Lower lobe of right lung (tissue), 2 donors: ENCODE data around the gene SIM1. TPM values are rescaled to one million over a fixed set of nuclear protein-coding genes. Genes with fewer than 3 reads are reported as not detected.

ENCODE experiments used
- ATAC-seq, 2 donors: fragments of 200-7000 bp; cut with Tn5 transposase; one replicate each; pipeline ENCODE4 v1.9.1; 2020 to 2022; ENCODE audit warnings: mild to moderate bottlenecking in 2 of 2, moderate library complexity in 2 of 2
- DNase-seq: peaks from one replicate; pipeline ENCODE4 v3.0.0-alpha.2; 2020
- H3K27ac ChIP-seq: fragments of 200-600 bp; one replicate; pipeline ENCODE4 v1.8.0; 2022
- H3K27me3 ChIP-seq: fragments of 200-600 bp; one replicate; pipeline ENCODE4 v1.8.0; 2022; ENCODE audit warnings: low read depth
- H3K36me3 ChIP-seq: fragments of 200-600 bp; one replicate; pipeline ENCODE4 v1.8.0; 2022; ENCODE audit warnings: mild to moderate bottlenecking
- H3K4me1 ChIP-seq: fragments of 200-600 bp; one replicate; pipeline ENCODE4 v1.8.0; 2022
- H3K4me3 ChIP-seq: fragments of 200-600 bp; one replicate; pipeline ENCODE4 v1.8.0; 2022; ENCODE audit warnings: mild to moderate bottlenecking
- H3K9me3 ChIP-seq: fragments of 200-600 bp; one replicate; pipeline ENCODE4 v1.8.0; 2022
- intact Hi-C: fragments of 100-400 bp; cut with DNase I; formaldehyde crosslinking; loops from one replicate; pipeline ENCODE4 v1.11.0; 2022
- total RNA-seq: library from RNA; stranded (reverse); fragmentation: NEBNext Ultra II Directional; extraction: Animal tissue kit (Norgen Biotek cat#: 25700); gene quantifications from one replicate; pipeline ENCODE4 v1.2.1, GENCODE V29; 2021
- TF ChIP-seq, protein P1 (sequence below): fragments of 200-600 bp; IDR thresholded peaks from one replicate; pipeline ENCODE4 v1.8.0; 2022; ENCODE audit warnings: antibody characterized with exemption, mild to moderate bottlenecking
- donor health status: DM: no; HTN: yes; CAD: no; lungs with severe emphysema.

Gene SIM1
- total RNA-seq, 1 donor from 2014 or later: not detected

GRCh38 chr6:100427452-100427851 lies 37.3 kb downstream of the SIM1 start:
- TF ChIP-seq, protein P1, sequence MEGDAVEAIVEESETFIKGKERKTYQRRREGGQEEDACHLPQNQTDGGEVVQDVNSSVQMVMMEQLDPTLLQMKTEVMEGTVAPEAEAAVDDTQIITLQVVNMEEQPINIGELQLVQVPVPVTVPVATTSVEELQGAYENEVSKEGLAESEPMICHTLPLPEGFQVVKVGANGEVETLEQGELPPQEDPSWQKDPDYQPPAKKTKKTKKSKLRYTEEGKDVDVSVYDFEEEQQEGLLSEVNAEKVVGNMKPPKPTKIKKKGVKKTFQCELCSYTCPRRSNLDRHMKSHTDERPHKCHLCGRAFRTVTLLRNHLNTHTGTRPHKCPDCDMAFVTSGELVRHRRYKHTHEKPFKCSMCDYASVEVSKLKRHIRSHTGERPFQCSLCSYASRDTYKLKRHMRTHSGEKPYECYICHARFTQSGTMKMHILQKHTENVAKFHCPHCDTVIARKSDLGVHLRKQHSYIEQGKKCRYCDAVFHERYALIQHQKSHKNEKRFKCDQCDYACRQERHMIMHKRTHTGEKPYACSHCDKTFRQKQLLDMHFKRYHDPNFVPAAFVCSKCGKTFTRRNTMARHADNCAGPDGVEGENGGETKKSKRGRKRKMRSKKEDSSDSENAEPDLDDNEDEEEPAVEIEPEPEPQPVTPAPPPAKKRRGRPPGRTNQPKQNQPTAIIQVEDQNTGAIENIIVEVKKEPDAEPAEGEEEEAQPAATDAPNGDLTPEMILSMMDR: no peak
- H3K4me1 ChIP-seq: no peaks in the 10 kb centered on the region
- no peaks in the 10 kb centered on the region for H3K27me3 ChIP-seq
- no peak for ATAC-seq
- DNase-seq: no peak
- no peaks in the 10 kb centered on the region for H3K9me3 ChIP-seq
- intact Hi-C loops: no loop called here
- no peaks in the 10 kb centered on the region for H3K36me3 ChIP-seq
- no peak overlapping the region for H3K4me3 ChIP-seq
- H3K27ac ChIP-seq: no peak overlapping the region

- no peak overlapping the region for H3K4me3 ChIP-seq
- ATAC-seq: no peak
Measured at GRCh38 chr6:100426744-100427338, 37.9 kb downstream of the SIM1 start.

DNA sequence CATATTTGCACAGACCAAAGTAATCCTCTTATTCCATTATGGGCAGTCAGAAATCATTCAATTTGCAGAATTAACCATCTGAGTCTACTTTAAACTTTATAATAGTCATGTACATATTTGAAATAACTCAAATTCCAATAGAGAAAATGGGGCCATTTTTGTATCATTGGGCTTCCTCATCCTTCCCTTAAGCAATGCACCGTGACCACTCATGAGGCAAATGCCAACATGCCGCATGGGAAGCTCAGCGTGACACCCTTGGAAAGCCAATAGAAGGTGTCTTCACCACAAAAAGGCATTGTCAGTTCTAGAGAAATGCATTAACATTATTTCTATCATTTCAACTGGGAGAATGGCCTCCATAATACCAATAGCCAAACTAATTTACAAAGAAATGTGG lies 38.5 kb downstream of the SIM1 start:
- no peak for ATAC-seq
- no peaks in the 10 kb centered on the region for H3K9me3 ChIP-seq
- no peaks in the 10 kb centered on the region for H3K36me3 ChIP-seq
- TF ChIP-seq, protein P1: no peak
- intact Hi-C loops: no loop called here
- H3K4me1 ChIP-seq: no peaks in the 10 kb centered on the region
- DNase-seq: no peak
- no peaks in the 10 kb centered on the region for H3K27me3 ChIP-seq
- no peak overlapping the region for H3K27ac ChIP-seq
- no peak overlapping the region for H3K4me3 ChIP-seq

More at GRCh38 chr6:100426744-100427338, 37.9 kb downstream of the SIM1 start:
- DNase-seq: no peak
- no peaks in the 10 kb centered on the region for H3K36me3 ChIP-seq
- no peaks in the 10 kb centered on the region for H3K9me3 ChIP-seq
- no peaks in the 10 kb centered on the region for H3K4me1 ChIP-seq
- no peak overlapping the region for H3K27ac ChIP-seq
- TF ChIP-seq, protein P1: no peak
- no peaks in the 10 kb centered on the region for H3K27me3 ChIP-seq
- intact Hi-C loops: no loop called here

DNA sequence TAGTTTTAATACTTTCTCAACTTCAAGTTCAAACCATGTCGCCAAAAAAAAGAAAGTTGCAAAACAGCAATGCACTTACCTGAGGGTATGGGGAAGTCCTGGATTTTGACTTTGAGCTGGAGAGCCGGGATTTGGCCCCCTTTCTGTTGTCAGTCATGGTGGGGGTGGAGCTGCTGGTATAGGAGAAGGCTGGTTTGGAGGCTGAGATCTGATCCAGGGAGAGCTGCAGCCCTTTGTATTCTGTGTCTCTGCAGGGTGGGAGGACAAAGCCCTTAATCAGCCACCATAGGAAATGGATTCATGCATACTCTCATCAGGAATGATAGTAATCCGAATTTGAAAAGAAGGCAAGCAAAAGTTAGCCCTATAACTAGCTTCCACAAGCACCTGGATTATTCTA lies 44.0 kb downstream of the SIM1 start:
- Histone ChIP-seq H3K36me3 (no peaks in the 10 kb centered on the region), H3K27ac (no peak overlapping the region), H3K27me3 (no peaks in the 10 kb centered on the region), H3K4me3 (no peak overlapping the region), H3K9me3 (no peaks in the 10 kb centered on the region), H3K4me1 (no peaks in the 10 kb centered on the region)
- TF ChIP-seq, protein P1: no peak
- DNase-seq (no peak), ATAC-seq (no peak)
- intact Hi-C loops: no loop called here

DNA sequence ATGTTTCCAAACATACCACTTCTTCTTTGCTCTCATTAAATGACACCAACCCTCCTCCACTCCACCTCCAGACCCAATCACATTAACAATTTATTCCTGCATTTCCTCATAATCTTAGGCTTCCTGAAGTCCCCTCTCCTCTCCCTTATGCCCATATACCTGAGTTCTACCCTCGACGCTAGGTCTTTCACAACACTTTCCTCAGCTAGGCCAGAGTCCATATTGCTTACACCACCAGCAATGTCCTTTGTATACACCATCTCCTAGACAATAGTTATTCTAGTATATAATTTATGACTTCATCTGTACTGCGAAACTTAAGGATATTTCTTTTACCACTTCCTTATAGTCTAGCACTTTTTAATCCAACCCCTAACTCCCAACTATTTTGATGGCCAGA lies 47.7 kb downstream of the SIM1 start:
- DNase-seq: no peak
- intact Hi-C loops: no loop called here
- no peaks in the 10 kb centered on the region for H3K27me3 ChIP-seq
- H3K27ac ChIP-seq: no peak overlapping the region
- ATAC-seq: no peak
- H3K4me1 ChIP-seq: no peaks in the 10 kb centered on the region
- H3K9me3 ChIP-seq: no peaks in the 10 kb centered on the region
- TF ChIP-seq, protein P1: no peak
- no peaks in the 10 kb centered on the region for H3K36me3 ChIP-seq
- H3K4me3 ChIP-seq: no peak overlapping the region
